Astrocyte of the hippocampus (primary cell): ENCODE data around the gene MAGEA8.
A peak's percentile ranks its signal among the peaks of the same experiment; 100 is the strongest.
"Not testable (repeated sequence)": the region's sequence is repeated elsewhere in the genome, so short reads cannot be mapped to it uniquely, and the experiment has no call there.

Experiments
- DNase-seq: peaks from one replicate; pipeline ENCODE4 v3.0.0; 2011; ENCODE audit warnings: low read depth, low spot score

MAGEA8 gene

DNA sequence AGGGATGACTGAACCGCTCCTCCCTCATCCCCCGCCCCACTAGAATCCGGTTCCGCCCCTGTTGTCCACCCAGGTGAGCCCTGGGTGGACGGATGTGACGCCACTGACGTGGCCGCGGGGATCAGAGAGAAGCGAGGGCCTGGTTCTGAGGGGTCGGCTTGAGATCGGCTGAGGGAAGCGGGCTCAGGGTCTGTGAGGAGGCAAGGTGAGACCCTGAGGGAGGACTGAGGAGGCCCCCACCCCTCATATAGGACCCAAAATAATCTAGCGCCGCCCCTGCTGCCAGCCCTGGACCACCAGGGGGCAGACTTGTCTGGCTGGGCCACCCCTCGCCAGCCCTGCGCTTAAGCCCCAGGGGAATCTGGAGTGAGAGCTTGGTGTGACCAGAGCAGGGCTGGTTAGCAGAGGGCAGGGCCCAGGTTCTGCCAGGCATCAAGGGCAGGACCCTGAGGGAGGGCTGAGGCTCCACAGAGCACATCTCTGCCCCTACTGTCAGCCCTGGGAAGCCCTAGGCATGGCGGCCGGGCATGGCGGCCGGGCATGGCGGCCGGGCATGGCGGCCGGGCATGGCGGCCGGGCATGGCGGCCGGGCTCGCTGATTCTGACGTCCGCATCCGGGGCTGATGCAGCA, at the start of gene MAGEA8:
Gene MAGEA8 (plus strand): TSS at position 103 of the 631 bp plus-strand sequence. CDS start 3,090 bp downstream, outside the sequence.
- no peak for DNase-seq

- no peak for DNase-seq
These were observed 49.5 kb upstream of the MAGEA8 start for GRCh38 chrX:149831473-149831872.

GRCh38 chrX:149836728-149837127, 44.3 kb upstream of the MAGEA8 start:
- not testable (repeated sequence) for DNase-seq

DNA sequence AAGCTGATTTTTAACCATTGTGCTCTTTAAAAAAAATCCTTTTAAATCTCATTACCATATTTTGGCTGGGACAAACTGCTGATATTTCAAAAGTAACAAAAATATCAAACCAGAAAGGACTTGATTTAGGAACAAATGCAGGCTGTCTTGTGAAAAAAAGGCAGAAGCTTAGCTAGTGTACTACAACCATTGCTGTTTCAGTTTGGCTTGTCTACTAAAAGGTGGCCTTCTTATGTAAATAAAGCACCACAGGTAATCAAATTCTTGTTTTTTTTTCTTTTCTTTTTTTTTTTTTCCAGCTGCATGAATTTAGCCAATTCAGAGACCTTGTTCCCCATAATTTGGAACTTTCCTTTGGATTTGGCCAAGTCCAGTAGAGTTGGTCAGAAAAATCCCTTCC, 43.8 kb upstream of the MAGEA8 start:
- no peak for DNase-seq

- DNase-seq: peak; percentile 3
These were observed 43.3 kb upstream of the MAGEA8 start for GRCh38 chrX:149837639-149838038.

GRCh38 chrX:149841929-149842328, 39.1 kb upstream of the MAGEA8 start:
- DNase-seq: no peak

DNA sequence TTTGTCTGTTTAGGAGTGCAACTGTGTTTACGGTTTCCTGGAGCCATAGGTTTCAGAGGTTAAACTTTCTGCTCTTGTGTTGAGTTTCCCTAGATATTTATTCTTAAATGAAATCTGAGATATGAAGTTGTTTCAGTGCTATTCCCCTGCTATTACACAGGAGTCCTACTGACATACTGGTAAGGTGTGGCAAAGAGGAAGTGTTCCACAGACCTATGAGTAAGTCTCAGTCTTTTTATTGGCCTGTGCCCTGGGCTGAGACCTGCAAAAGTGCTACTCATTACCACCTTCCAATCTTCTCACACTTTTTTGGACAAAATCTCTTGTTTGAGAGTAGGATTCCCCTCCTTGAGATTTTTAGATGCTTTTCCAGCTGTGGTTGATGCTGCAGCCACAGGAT, 35.6 kb upstream of the MAGEA8 start:
- no peak for DNase-seq

DNA sequence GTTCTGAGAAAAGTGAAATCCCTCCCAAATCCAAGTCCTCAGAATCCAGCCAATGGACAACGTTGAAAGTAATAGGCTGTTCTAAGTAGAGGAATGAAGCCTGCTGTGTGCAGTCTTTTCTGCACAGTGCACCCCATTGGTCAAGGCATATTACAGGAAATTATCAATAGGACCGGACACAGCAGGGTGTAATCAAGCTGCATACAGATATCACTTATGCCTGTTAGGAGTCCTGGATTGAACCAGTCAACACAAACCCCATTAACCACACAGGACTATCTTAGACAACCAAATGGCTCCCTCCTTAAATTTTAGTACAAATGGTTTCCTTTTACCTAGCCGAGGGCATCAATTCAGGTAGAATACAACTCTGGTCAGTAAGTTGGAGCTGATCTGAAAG, 34.2 kb upstream of the MAGEA8 start:
- DNase-seq: no peak

- DNase-seq: no peak
These were observed 32.1 kb upstream of the MAGEA8 start for GRCh38 chrX:149848855-149849254.

DNA sequence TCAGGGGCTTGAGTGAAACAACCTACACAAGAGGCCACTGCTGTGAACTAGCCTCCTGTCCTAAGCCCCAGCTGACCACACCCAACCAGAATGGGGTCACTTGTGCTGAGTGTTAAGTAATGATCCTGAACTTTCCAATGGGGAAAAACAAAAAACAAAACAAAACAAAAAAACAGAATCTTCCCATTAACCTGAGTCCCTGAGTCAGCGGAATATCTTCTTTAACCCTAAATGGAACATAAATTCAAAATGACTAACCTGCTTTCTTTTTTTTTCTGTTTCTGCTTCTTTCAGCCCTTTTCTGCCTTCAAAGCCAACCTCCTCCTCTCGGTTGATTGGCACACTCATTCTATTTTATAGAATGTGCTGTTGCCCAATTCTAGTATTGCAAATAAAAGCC, 31.2 kb upstream of the MAGEA8 start:
- no peak for DNase-seq

GRCh38 chrX:149851864-149852263, 29.1 kb upstream of the MAGEA8 start:
- DNase-seq: no peak

- DNase-seq: no peak
These were observed 27.1 kb upstream of the MAGEA8 start for GRCh38 chrX:149853925-149854324.

DNA sequence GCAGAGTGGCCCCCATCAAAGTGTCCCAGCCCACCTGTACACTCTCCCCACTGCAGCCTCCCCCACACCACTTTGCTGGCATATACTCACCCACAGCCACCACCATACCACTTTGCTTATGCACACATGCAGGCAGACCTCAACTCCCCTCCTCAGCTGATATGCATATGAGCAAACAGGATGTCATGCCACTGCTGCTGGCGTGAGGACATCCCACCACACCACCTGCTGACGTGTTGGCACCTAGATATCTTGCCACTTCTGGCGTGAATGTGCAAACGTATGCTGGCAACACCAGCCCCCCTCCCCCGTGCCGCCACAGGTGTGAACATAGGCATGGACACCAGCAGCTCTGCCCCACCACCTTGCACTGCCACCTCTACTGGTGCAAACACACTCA, 22.4 kb upstream of the MAGEA8 start:
- DNase-seq: no peak

DNA sequence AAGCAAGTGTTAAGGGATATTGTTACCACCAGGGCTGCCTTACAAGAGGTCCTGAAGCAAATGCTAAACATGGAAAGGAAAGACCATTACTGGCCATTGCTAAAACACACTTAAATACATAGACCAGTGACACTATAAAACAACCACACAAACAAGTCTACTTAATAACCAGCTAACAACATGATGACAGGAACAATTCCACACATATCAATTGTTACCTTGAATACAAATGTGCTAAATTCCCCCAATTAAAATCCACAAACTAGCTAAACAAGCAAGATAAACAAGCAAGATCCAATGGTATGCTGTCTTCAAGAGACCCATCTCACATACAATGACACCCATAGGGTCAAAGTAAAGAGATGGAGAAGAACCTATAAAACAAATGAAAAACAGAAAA, 20.5 kb upstream of the MAGEA8 start:
- no peak for DNase-seq

- no peak for DNase-seq
These were observed 15.6 kb upstream of the MAGEA8 start for GRCh38 chrX:149865390-149865789.

- no peak for DNase-seq
These were observed 13.5 kb upstream of the MAGEA8 start for GRCh38 chrX:149867488-149867887.

GRCh38 chrX:149870840-149871239, 10.1 kb upstream of the MAGEA8 start:
- no peak for DNase-seq

GRCh38 chrX:149871433-149871832, 9.6 kb upstream of the MAGEA8 start:
- no peak for DNase-seq

DNA sequence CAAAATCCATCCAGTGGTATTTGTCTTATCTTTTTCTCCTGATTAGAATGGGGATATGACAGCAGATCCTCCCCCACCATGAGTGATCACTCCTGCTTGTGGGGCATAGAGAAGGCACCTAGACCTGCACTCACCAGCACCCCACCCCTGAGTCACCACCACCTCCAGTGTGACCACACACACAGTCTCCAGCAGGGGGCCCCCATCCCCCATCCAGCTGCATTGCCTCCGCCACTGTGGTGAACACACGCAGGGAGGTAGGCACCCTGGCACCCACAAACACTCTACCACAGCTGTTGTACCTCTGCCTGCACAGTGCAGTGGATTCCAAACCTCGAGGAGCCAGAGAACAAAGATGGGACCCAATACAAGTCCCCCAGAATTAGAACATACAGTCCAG, 9.0 kb upstream of the MAGEA8 start:
- DNase-seq: peak; percentile 4

GRCh38 chrX:149877157-149877556, 3.8 kb upstream of the MAGEA8 start:
- DNase-seq: no peak

DNA sequence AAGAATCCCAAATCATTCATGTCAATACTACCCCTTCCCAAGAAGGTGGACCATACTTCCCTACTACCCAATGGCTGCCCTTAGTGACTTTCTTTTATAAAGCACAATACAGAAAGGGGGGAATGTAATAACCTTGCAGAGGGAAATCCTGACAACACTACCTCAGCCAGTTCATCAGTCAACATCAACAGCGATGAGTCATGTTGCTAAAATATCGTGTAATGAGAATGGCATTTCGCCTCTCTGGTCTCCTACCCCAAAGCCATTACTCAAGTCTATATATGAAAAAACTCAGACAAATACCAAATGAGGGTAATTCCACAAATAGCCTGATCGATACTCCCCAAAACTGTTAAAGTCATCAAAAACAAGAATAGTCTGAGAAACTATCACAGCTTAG, 3.3 kb upstream of the MAGEA8 start:
- peak; percentile 27 for DNase-seq

DNA sequence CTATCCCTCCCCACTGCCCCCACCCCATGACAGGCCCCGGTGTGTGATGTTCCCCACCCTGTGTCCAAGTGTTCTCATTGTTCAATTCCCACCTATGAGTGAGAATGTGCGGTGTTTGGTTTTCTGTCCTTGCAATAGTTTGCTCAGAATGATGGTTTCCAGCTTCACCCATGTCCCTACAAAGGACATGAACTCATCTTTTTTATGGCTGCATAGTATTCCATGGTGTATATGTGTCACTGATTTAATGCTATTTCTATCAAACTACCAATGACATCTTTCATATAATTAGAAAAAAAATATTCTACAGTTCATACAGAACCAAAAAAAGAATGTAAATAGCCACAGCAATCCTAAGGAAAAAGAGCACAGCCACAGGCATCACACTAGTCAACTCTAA, 9.8 kb downstream of the MAGEA8 start:
- not testable (repeated sequence) for DNase-seq

DNA sequence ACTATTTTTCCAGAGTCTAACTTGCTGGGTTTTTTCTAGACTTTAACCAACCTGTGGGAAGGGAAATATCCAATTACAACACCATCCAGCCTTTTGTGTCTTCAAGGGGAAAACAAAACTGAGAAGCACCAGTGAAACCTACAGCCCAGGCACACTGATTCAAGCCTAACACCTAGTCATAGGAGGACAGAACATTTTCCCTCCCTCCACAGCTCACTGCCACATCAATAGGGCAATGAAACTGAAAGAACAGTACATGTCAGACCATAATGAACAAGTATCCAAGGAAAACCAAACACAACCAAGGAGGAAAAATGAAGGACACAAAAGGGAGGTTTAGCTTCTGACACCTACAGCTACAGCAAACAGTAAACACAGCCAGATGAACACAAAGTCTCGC, 17.6 kb downstream of the MAGEA8 start:
- DNase-seq: no peak
